Heart left ventricle (tissue), 13 donors: ENCODE measurements around the gene CFAP69.

Source experiments
- POLR2A ChIP-seq, 2 donors: fragments of 450-650 bp; IDR thresholded peaks; one replicate each; pipeline ENCODE4 v1.6.1; 2017; ENCODE audit warnings: antibody characterized with exemption in 2 of 2, mild to moderate bottlenecking in 2 of 2, moderate library complexity in 2 of 2
- TF ChIP-seq, protein P1 (sequence below), 12 donors: fragments of 200-600 bp; sonication (generic) in 4 of 12; IDR thresholded peaks; one replicate each; pipeline versions ENCODE4 v1.5.0 to v1.8.0; 2018 to 2022; ENCODE audit warnings: antibody characterized with exemption in 12 of 12, mild to moderate bottlenecking in 5 of 12
- donor health status: ischemic (EF 13 %, LVEDD 7.1; RV severe dilation, severe dysfunction).
- donor health status: DM: no; HTN: yes; CAD: no.
- donor health status: DM: no; HTN: no; CAD: no.
- donor health status: ischemic (EF 25% LVEDD 6.9; RV normal size, moderate dysfunction).
- donor health status: ischemic (EF 25% LVEDD 5.7; RV mildly dilated, moderate dysfunction).
- donor health status: ischemic (EF 35%, LVEDD 5.7; RV mildly dilated, moderate dysfunction).
- donor health status: nonischemic (EF 11% LVEDD 7.7; RV severe dilation, severe dysfunction).
- donor health status: DM: yes; HTN: yes; CAD: no.
- donor health status: PGD.
- donor health status: ischemic (EF 29% LVEDD 5.4; RV normal size, mild dysfunction).
- donor health status: nonischemic (EF 23%, LVEDD 6.1; RV moderate dilation, normal function).

DNA sequence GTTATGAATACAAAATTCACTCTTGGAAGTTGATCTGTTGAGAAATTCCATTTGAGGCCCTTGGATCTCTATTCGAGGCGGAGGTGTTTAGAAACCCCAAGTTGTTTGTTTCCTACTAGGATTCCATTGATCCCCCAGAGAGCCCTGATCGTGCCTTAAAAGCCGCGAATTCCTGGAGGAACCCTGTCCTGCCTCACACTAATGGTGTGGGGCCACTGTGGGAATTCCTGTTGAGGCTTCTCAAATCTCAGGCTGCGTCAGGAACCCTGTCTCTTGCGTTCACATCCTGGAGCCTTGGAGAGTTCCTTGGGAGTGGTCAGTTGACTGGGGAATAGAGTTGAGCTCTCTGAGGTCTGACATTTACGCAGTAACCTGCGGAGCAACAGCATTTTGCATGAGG is 1.2 kb downstream of the CFAP69 start:
- TF ChIP-seq, protein P1, sequence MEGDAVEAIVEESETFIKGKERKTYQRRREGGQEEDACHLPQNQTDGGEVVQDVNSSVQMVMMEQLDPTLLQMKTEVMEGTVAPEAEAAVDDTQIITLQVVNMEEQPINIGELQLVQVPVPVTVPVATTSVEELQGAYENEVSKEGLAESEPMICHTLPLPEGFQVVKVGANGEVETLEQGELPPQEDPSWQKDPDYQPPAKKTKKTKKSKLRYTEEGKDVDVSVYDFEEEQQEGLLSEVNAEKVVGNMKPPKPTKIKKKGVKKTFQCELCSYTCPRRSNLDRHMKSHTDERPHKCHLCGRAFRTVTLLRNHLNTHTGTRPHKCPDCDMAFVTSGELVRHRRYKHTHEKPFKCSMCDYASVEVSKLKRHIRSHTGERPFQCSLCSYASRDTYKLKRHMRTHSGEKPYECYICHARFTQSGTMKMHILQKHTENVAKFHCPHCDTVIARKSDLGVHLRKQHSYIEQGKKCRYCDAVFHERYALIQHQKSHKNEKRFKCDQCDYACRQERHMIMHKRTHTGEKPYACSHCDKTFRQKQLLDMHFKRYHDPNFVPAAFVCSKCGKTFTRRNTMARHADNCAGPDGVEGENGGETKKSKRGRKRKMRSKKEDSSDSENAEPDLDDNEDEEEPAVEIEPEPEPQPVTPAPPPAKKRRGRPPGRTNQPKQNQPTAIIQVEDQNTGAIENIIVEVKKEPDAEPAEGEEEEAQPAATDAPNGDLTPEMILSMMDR (IDR thresholded peaks at IDR 0.05), result no peak
- no peak for TF ChIP-seq POLR2A (IDR thresholded peaks at IDR 0.05)
